H1 (cell line): ENCODE data around the gene SCARF1. TPM values are rescaled to one million over a fixed set of nuclear protein-coding genes. Genes with fewer than 3 reads are reported as not detected.

ENCODE experiments used
- CTCF ChIA-PET: fragments of 300-600 bp; sonication (Branson Sonifier 250); formaldehyde crosslinking; loops from one replicate; lab custom pipeline; 2021; ENCODE audit not compliant: partially characterized antibody; lab: Charles Lee
- POLR2A ChIA-PET: fragments of 300-600 bp; sonication (Branson Sonifier 250); formaldehyde crosslinking; loops from one replicate; lab custom pipeline; 2021; ENCODE audit warnings: inconsistent platforms; ENCODE audit not compliant: partially characterized antibody; lab: Charles Lee
- DNase-seq, 2 experiments: peaks; one replicate each; pipeline versions ENCODE4 v3.0.0 to v3.0.0-alpha.2; 2010 to 2022; ENCODE audit warnings: low spot score in 2 of 2, low read depth in 1 of 2, mixed read lengths in 1 of 2
- FAIRE-seq: peaks from 2 replicates; lab custom pipeline; 2011; peaks lifted over from hg19 to GRCh38; lab: Jason Lieb, UNC
- H2AFZ ChIP-seq: 2 replicates; pipeline ENCODE4 v1.8.1; 2012; ENCODE audit warnings: low read length, inconsistent platforms
- H2AK5ac ChIP-seq: 2 replicates; pipeline ENCODE4 v1.6.1; 2013; ENCODE audit warnings: low read depth, low read length
- H2BK120ac ChIP-seq: replicated peaks from 2 replicates; pipeline ENCODE3; 2013; ENCODE audit warnings: low read depth, low read length, inconsistent platforms
- H2BK12ac ChIP-seq: 2 replicates; pipeline ENCODE4 v1.6.1; 2013; ENCODE audit warnings: low read depth, low read length
- H2BK15ac ChIP-seq: 2 replicates; pipeline ENCODE4 v1.6.1; 2013; ENCODE audit warnings: low read length
- H2BK20ac ChIP-seq: 2 replicates; pipeline ENCODE4 v1.6.1; 2013; ENCODE audit warnings: low read length
- H2BK5ac ChIP-seq: 2 replicates; pipeline ENCODE4 v1.6.1; 2013; ENCODE audit warnings: low read depth, low read length
- H3K14ac ChIP-seq: 2 replicates; pipeline ENCODE4 v1.6.1; 2013; ENCODE audit warnings: inconsistent platforms; ENCODE audit not compliant: insufficient read length
- H3K18ac ChIP-seq: 2 replicates; pipeline ENCODE4 v1.6.1; 2013; ENCODE audit warnings: low read length; ENCODE audit errors: extremely low read depth
- H3K23ac ChIP-seq: 2 replicates; pipeline ENCODE4 v1.6.1; 2013; ENCODE audit warnings: inconsistent platforms; ENCODE audit not compliant: insufficient read length
- H3K23me2 ChIP-seq: 2 replicates; pipeline ENCODE4 v1.6.1; 2013; ENCODE audit warnings: low read depth, low read length
- H3K27ac ChIP-seq: 2 replicates; pipeline ENCODE4 v1.6.1; 2011; ENCODE audit warnings: low read depth, low read length, inconsistent platforms
- H3K27me3 ChIP-seq, 4 experiments: replicated peaks in 1 of 4; 1 replicate in 1 of 4; 2 replicates in 3 of 4; pipeline versions ENCODE4 v1.6.1 to v1.8.1; 2011 to 2013; ENCODE audit warnings: low read length in 3 of 4, mild to moderate bottlenecking in 3 of 4, inconsistent platforms in 2 of 4, mixed read lengths in 2 of 4, moderate library complexity in 1 of 4; ENCODE audit not compliant: control insufficient read depth in 3 of 4, insufficient read depth in 3 of 4; ENCODE audit errors: extremely low read depth in 1 of 4
- H3K36me3 ChIP-seq, 4 experiments: 2 replicates each; pipeline versions ENCODE4 v1.6.1 to v1.8.1; 2011 to 2013; ENCODE audit warnings: mild to moderate bottlenecking in 4 of 4, low read length in 3 of 4, moderate library complexity in 2 of 4, control low read depth in 1 of 4, inconsistent platforms in 1 of 4; ENCODE audit not compliant: insufficient read depth in 4 of 4, control insufficient read depth in 2 of 4
- H3K4ac ChIP-seq: replicated peaks from 2 replicates; pipeline ENCODE3; 2013; ENCODE audit warnings: low read length, low read depth, mixed read lengths, inconsistent platforms; ENCODE audit not compliant: insufficient read length
- H3K4me1 ChIP-seq, 4 experiments: replicated peaks in 1 of 4; 1 replicate in 1 of 4; 2 replicates in 3 of 4; pipeline versions ENCODE4 v1.6.1 to v1.8.1; 2011 to 2013; ENCODE audit warnings: low read length in 3 of 4, inconsistent platforms in 2 of 4, mixed read lengths in 1 of 4; ENCODE audit not compliant: insufficient read depth in 4 of 4, control insufficient read depth in 3 of 4
- H3K4me2 ChIP-seq, 2 experiments: 2 replicates each; pipeline versions ENCODE4 v1.6.1 to v1.8.1; 2011 to 2013; ENCODE audit warnings: low read depth in 2 of 2, low read length in 2 of 2, control low read depth in 1 of 2, inconsistent platforms in 1 of 2, mild to moderate bottlenecking in 1 of 2; ENCODE audit not compliant: insufficient read depth in 1 of 2
- H3K4me3 ChIP-seq, 4 experiments: fragments of 200-600, 300-600 bp in 1 of 4; sonication (generic), shearing (Covaris generic), sonication (Bioruptor Twin) in 1 of 4; 2 replicates each; pipeline versions ENCODE4 v1.5.1 to v1.8.1; 2011 to 2016; ENCODE audit warnings: low read length in 4 of 4, low read depth in 3 of 4, control low read depth in 2 of 4, inconsistent platforms in 2 of 4, mild to moderate bottlenecking in 2 of 4, mixed read lengths in 1 of 4, moderate library complexity in 1 of 4; ENCODE audit not compliant: insufficient read depth in 2 of 4; ENCODE audit errors: extremely low read depth in 1 of 4
- H3K56ac ChIP-seq: replicated peaks from 2 replicates; pipeline ENCODE3; 2013; ENCODE audit warnings: low read depth, mild to moderate bottlenecking, mixed read lengths, low read length, inconsistent platforms; ENCODE audit not compliant: insufficient read length
- H3K79me1 ChIP-seq: 2 replicates; pipeline ENCODE4 v1.6.1; 2013; ENCODE audit warnings: low read depth, low read length, control low read depth
- H3K79me2 ChIP-seq, 2 experiments: 2 replicates each; pipeline versions ENCODE4 v1.6.1 to v1.8.1; 2012 to 2013; ENCODE audit warnings: low read length in 2 of 2, mild to moderate bottlenecking in 2 of 2, inconsistent platforms in 1 of 2; ENCODE audit not compliant: insufficient read depth in 2 of 2, control insufficient read depth in 1 of 2
- H3K9ac ChIP-seq, 4 experiments: replicated peaks in 1 of 4; 1 replicate in 1 of 4; 2 replicates in 3 of 4; pipeline versions ENCODE4 v1.6.1 to v1.8.1; 2011 to 2013; ENCODE audit warnings: low read depth in 3 of 4, low read length in 3 of 4, control low read depth in 2 of 4, mild to moderate bottlenecking in 2 of 4, moderate library complexity in 2 of 4, inconsistent platforms in 1 of 4; ENCODE audit errors: extremely low read depth in 1 of 4
- H3K9me3 ChIP-seq, 2 experiments: 2 replicates each; pipeline versions ENCODE4 v1.6.1 to v1.8.1; 2012 to 2013; ENCODE audit warnings: mild to moderate bottlenecking in 2 of 2, moderate library complexity in 2 of 2, control low read depth in 1 of 2, inconsistent platforms in 1 of 2, low read depth in 1 of 2, low read length in 1 of 2, mixed read lengths in 1 of 2; ENCODE audit not compliant: insufficient read depth in 2 of 2
- H4K20me1 ChIP-seq, 2 experiments: replicated peaks in 1 of 2; 2 replicates each; pipeline versions ENCODE3 to v1.8.1; 2011 to 2013; ENCODE audit warnings: inconsistent platforms in 2 of 2, low read length in 2 of 2, mild to moderate bottlenecking in 1 of 2; ENCODE audit not compliant: insufficient read depth in 2 of 2, control insufficient read depth in 1 of 2
- H4K5ac ChIP-seq: 2 replicates; pipeline ENCODE4 v1.6.1; 2013; ENCODE audit warnings: low read length, low read depth, mixed read lengths, inconsistent platforms; ENCODE audit not compliant: insufficient read length
- H4K8ac ChIP-seq: 2 replicates; pipeline ENCODE4 v1.8.0; 2013; ENCODE audit warnings: mild to moderate bottlenecking, moderate library complexity, low read length, inconsistent platforms; ENCODE audit not compliant: insufficient read depth; ENCODE audit errors: extremely low read depth
- H4K91ac ChIP-seq: replicated peaks from 2 replicates; pipeline ENCODE3; 2013; ENCODE audit warnings: low read length, mixed read lengths, inconsistent platforms; ENCODE audit not compliant: insufficient read length
- CEBPB ChIP-seq: IDR thresholded peaks from 2 replicates; pipeline ENCODE4 v1.6.1; 2012; ENCODE audit warnings: low read depth, low read length
- GABPA ChIP-seq: IDR thresholded peaks from 2 replicates; pipeline ENCODE4 v1.6.1; 2011; ENCODE audit warnings: mild to moderate bottlenecking, low read length, moderate library complexity, borderline replicate concordance; ENCODE audit not compliant: insufficient read depth
- JUND ChIP-seq: IDR thresholded peaks from 2 replicates; pipeline ENCODE4 v1.6.1; 2011; ENCODE audit warnings: mild to moderate bottlenecking, improper control_type of control experiment, low read length
- KDM4A ChIP-seq: IDR thresholded peaks from one replicate; pipeline ENCODE4 v1.7.1; 2012; ENCODE audit warnings: low read depth, mild to moderate bottlenecking, moderate library complexity, low read length, inconsistent platforms; ENCODE audit not compliant: severe bottlenecking
- POLR2A ChIP-seq, 2 experiments: IDR thresholded peaks; 1 replicate in 1 of 2; 2 replicates in 1 of 2; pipeline ENCODE4 v1.6.1; 2011; ENCODE audit warnings: low read depth in 2 of 2, low read length in 2 of 2, mild to moderate bottlenecking in 2 of 2; ENCODE audit errors: control extremely low read depth in 1 of 2
- POLR2AphosphoS5 ChIP-seq: IDR thresholded peaks from 2 replicates; pipeline ENCODE4 v1.6.1; 2011; ENCODE audit warnings: low read depth, low read length
- WGBS, 2 experiments: shearing (Covaris generic) in 1 of 2; methylation state at CpG; one replicate each; pipeline versions ENCODE4 v1.1.6 to v1.1.7; 2013 to 2015; ENCODE audit warnings: low lambda C conversion rate in 2 of 2, mixed read lengths in 2 of 2, inconsistent platforms in 1 of 2, low coverage in 1 of 2, missing lambda C conversion rate in 1 of 2; ENCODE audit not compliant: insufficient replicate concordance in 2 of 2, insufficient coverage in 1 of 2, insufficient read length in 1 of 2; ENCODE audit errors: extremely low coverage in 1 of 2, missing lambda C conversion rate in 1 of 2; 5-methylcytosine and 5-hydroxymethylcytosine counted together
- polyA plus RNA-seq, 7 experiments: library from polyadenylated mRNA; depleted of rRNA in 3 of 7; stranded (reverse) in 5 of 7; unstranded in 2 of 7; fragments of >200 nt in 5 of 7; fragments of 200-250 nt in 2 of 7; gene quantifications; 1 replicate in 5 of 7; 2 replicates in 1 of 7; 4 replicates in 1 of 7; pipeline versions ENCODE4 v1.2.1 to v1.2.3, GENCODE V29; 2011 to 2013; ENCODE audit warnings: missing spikeins in 2 of 7, mixed read lengths in 2 of 7
- total RNA-seq: library from RNA; stranded (reverse); fragmentation: NEBNext Ultra II Directional; extraction: Animal tissue kit (Norgen Biotek cat#: 25700); gene quantifications from 2 replicates; pipeline ENCODE4 v1.2.1, GENCODE V29; 2021

SCARF1 gene
- total and polyA plus RNA-seq, 2 of the 8 experiments (the other 6 are each of a cell fraction or from before 2014, with no cell fraction given), result 1.1 to 1.6 TPM

DNA sequence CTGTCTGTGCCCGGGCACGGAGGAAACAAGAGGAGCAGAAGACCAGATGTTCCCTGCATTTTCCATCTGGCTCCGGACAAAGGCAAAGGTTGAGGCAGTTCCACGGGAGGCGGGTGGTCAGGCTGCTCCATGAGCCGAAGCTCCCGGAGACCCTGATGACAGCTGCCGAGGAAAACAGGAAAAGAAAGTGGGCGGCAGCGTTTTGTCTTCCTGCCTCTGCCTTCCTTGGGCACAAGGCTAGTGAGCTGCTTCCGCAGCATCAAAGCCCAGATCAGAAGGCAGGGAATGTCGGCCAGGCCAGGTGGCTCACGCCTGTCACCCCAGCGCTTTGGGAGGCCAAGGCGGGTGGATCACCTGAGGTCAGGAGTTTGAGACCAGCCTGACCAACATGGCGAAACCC, 33.1 kb downstream of the SCARF1 start:
- Histone ChIP-seq H3K4me2 (no peak overlapping the region), H3K79me1 (no peaks in the 10 kb centered on the region; the same call in 1 of the 2 replicates), H3K79me2 (no peaks in the 10 kb centered on the region), H3K23ac (no peak overlapping the region), H3K36me3 (no peaks in the 10 kb centered on the region), H3K9me3 (no peaks in the 10 kb centered on the region), H3K27ac (no peak overlapping the region; the same call in 1 of the 2 replicates), H3K4me1 (no peaks in the 10 kb centered on the region), H3K4ac (no peak overlapping the region), H4K91ac (no peak overlapping the region), H3K27me3 (no peaks in the 10 kb centered on the region), H3K9ac (no peak overlapping the region), H3K4me3 (no peak overlapping the region), H4K20me1 (no peaks in the 10 kb centered on the region), H4K8ac (no peak overlapping the region), H2AFZ (no peak overlapping the region), H2BK20ac (no peak overlapping the region), H2BK12ac (no peak overlapping the region), H2BK15ac (no peak overlapping the region), H2BK5ac (no peak overlapping the region), H4K5ac (no peak overlapping the region), H3K23me2 (no peaks in the 10 kb centered on the region), H3K14ac (no peak overlapping the region), H2BK120ac (no peak overlapping the region), H2AK5ac (no peak overlapping the region), H3K18ac (no peak overlapping the region), H3K56ac (no peak overlapping the region)
- DNase-seq, result no peak
- 90% methylated on average over 16 of the region's 16 CpGs; no CpG with 5 or more reads in 1 of the 2 experiments for WGBS, 2 experiments
- ChIA-PET CTCF (interaction anchor here (0.6 to 1.8 kb wide), 4 partner anchors 8 to 1046 kb away, joined by 4 to 7 read pairs (median 4); no protein-coding TSS in a partner anchor), POLR2A (interaction anchor here (0.6 to 1.1 kb wide), 2 partner anchors 16 to 43 kb away, joined by 3 read pairs; partner anchors contain the start of gene SLC43A2)
- FAIRE-seq, result no peak
- TF ChIP-seq GABPA (no peak), CEBPB (no peak), JUND (no peak), KDM4A (no peak), POLR2A (IDR thresholded peaks at IDR 0.05; ENCODE audit: control extremely low read depth in 1 of 2, low read depth in 2 of 2, low read length in 2 of 2) (no peak), POLR2AphosphoS5 (no peak)
